Esophagus squamous epithelium (tissue), 5 donors: ENCODE measurements around the gene PARVA. TPM values are rescaled to one million over a fixed set of nuclear protein-coding genes. Genes with fewer than 3 reads are reported as not detected.

Experiments used
- DNase-seq: peaks from one replicate; lab custom pipeline; 2025; lab: John Stamatoyannopoulos, UW
- H3K27ac ChIP-seq, 4 donors: fragments of 200-600 bp; sonication (generic); one replicate each; pipeline ENCODE4 v1.5.1; 2016 to 2019; ENCODE audit warnings: mild to moderate bottlenecking in 1 of 4
- H3K27me3 ChIP-seq, 4 donors: fragments of 200-600 bp; sonication (generic); 1 replicate in 3 of 4; 2 replicates in 1 of 4; pipeline versions ENCODE4 v1.5.1 to v1.6.0; 2017 to 2021; ENCODE audit warnings: antibody characterized with exemption in 1 of 4
- H3K36me3 ChIP-seq, 3 donors: fragments of 200-600 bp; sonication (generic); one replicate each; pipeline ENCODE4 v1.5.1; 2016 to 2019
- H3K4me1 ChIP-seq, 3 donors: fragments of 200-600 bp; sonication (generic); one replicate each; pipeline ENCODE4 v1.5.1; 2017 to 2019
- H3K4me3 ChIP-seq, 4 donors: fragments of 200-600 bp; sonication (generic); 1 replicate in 3 of 4; 2 replicates in 1 of 4; pipeline ENCODE4 v1.5.1; 2016 to 2019; ENCODE audit warnings: mild to moderate bottlenecking in 2 of 4, moderate library complexity in 1 of 4
- H3K9me3 ChIP-seq, 3 donors: fragments of 200-600 bp; sonication (generic); one replicate each; pipeline ENCODE4 v1.5.1; 2016 to 2019
- POLR2A ChIP-seq, 4 donors: fragments of 450-650 bp; IDR thresholded peaks; one replicate each; pipeline ENCODE4 v1.6.1; 2017; ENCODE audit warnings: antibody characterized with exemption in 4 of 4, mild to moderate bottlenecking in 4 of 4, moderate library complexity in 3 of 4
- WGBS, 2 donors: methylation state at CpG; one replicate each; pipeline ENCODE4 v1.1.5; 2018; 5-methylcytosine and 5-hydroxymethylcytosine counted together
- intact Hi-C: fragments of 100-400 bp; cut with DNase I; formaldehyde crosslinking; loops from one replicate; pipeline ENCODE4 v1.15.0; 2022
- total RNA-seq, 4 donors: library from RNA; depleted of rRNA; stranded (reverse); fragments of >200 nt; gene quantifications; one replicate each; pipeline ENCODE4 v1.1.0, GENCODE V29; 2016
- TF ChIP-seq, protein P1 (sequence below), 6 experiments: fragments of 450-650 bp in 4 of 6; fragments of 200-600 bp in 2 of 6; sonication (generic) in 2 of 6; IDR thresholded peaks; one replicate each; pipeline ENCODE4 v1.5.1; 2016 to 2019; ENCODE audit warnings: antibody characterized with exemption in 6 of 6, mild to moderate bottlenecking in 4 of 6, moderate library complexity in 4 of 6
- donor health status: DM: yes; HTN: yes; CAD: no.

The PARVA gene
- total RNA-seq, 4 donors from 2014 or later, result 8.6 to 66.9 (median 16.2) TPM

DNA sequence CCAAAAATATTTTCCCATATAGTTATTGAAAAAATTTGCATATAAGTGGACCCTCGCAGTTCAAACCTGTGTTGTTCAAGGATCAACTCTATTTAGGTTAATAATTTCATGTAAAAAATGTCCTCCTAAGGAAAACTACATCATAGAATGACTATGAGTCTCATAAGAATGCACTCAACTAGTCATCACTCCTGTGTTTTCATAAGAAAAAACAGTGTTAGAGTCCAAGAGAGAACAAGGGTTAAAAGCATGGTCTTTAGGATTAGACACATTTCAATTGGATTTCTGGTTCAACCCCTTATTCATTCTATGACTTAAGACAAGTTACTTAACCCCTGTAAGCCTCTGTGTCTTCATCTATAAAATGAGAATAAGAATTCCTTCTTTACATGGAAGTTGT is 5.1 kb downstream of the PARVA start:
- peaks cover 0 to 49% (median 6%) of the 10 kb centered on the region in 3 donors for H3K4me1 ChIP-seq
- no peaks in the 10 kb centered on the region for H3K36me3 ChIP-seq
- H3K9me3 ChIP-seq, result no peaks in the 10 kb centered on the region
- TF ChIP-seq, protein P1, sequence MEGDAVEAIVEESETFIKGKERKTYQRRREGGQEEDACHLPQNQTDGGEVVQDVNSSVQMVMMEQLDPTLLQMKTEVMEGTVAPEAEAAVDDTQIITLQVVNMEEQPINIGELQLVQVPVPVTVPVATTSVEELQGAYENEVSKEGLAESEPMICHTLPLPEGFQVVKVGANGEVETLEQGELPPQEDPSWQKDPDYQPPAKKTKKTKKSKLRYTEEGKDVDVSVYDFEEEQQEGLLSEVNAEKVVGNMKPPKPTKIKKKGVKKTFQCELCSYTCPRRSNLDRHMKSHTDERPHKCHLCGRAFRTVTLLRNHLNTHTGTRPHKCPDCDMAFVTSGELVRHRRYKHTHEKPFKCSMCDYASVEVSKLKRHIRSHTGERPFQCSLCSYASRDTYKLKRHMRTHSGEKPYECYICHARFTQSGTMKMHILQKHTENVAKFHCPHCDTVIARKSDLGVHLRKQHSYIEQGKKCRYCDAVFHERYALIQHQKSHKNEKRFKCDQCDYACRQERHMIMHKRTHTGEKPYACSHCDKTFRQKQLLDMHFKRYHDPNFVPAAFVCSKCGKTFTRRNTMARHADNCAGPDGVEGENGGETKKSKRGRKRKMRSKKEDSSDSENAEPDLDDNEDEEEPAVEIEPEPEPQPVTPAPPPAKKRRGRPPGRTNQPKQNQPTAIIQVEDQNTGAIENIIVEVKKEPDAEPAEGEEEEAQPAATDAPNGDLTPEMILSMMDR (IDR thresholded peaks at IDR 0.05), result no peak
- no peak for TF ChIP-seq POLR2A (IDR thresholded peaks at IDR 0.05)
- peak overlapping the region in 2 of 4 donors; percentile 78 to 87 for H3K27ac ChIP-seq
- H3K4me3 ChIP-seq, result no peak overlapping the region
- H3K27me3 ChIP-seq, result peaks cover 0 to 6% (median 0%) of the 10 kb centered on the region in 4 donors
- intact Hi-C loops, result no loop called here
- WGBS, 2 donors, result 70 to 71% methylated on average over 1 of the region's 1 CpG
- no peak for DNase-seq

DNA sequence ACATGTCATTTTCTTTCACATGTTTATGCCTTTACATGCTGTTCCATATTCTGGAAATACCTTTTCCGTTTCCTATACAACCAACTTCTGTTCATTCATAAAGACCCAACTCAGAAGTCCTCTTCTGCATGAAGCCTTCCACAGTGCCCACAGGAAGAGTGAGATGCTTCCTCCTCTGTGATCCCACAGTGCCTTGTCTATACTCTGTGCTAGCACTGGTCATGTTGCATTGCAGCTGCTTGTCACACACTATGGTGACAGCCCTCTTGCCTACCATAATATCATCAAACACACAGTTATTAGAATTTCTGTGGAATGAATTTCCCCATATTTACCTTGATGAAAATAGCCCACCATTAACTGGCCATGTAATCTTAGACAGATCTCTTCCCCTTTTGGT is 8.9 kb downstream of the PARVA start:
- intact Hi-C loops, result no loop called here
- TF ChIP-seq, protein P1 (IDR thresholded peaks at IDR 0.05), result no peak
- TF ChIP-seq POLR2A (IDR thresholded peaks at IDR 0.05), result no peak
- no peaks in the 10 kb centered on the region for H3K9me3 ChIP-seq
- no peaks in the 10 kb centered on the region for H3K27me3 ChIP-seq
- 94 to 100% methylated on average over 1 of the region's 1 CpG for WGBS, 2 donors
- H3K36me3 ChIP-seq, result no peaks in the 10 kb centered on the region
- H3K4me1 ChIP-seq, result peaks cover 7 to 57% (median 30%) of the 10 kb centered on the region in 3 donors
- no peak for DNase-seq
- peak overlapping the region; percentile 42 to 87 (median 73) for H3K27ac ChIP-seq
- H3K4me3 ChIP-seq, result no peak overlapping the region

DNA sequence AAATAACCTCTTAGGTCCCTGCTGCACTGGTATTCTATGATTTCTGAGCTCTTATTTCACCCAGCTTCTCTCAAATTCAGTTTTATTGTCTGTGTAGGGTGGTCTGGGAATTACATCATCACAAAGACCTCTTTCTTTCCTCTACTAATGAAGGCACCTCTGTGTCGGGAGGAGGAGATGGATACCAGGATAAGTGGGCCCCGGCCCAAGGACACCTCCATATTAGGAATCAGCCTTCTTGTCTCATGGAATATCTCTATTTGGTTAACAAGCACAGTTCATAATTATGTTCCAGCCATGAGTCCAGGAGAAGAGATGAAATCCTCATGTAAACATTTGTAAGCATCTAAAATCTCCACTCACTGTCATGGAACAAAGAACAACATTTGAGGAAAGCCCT is 9.4 kb downstream of the PARVA start:
- WGBS, 2 donors, result 77 to 82% methylated on average over 2 of the region's 2 CpGs
- H3K9me3 ChIP-seq, result no peaks in the 10 kb centered on the region
- peak overlapping the region; percentile 42 to 87 (median 73) for H3K27ac ChIP-seq
- H3K36me3 ChIP-seq, result no peaks in the 10 kb centered on the region
- no peak overlapping the region for H3K4me3 ChIP-seq
- TF ChIP-seq, protein P1 (IDR thresholded peaks at IDR 0.05), result no peak
- TF ChIP-seq POLR2A (IDR thresholded peaks at IDR 0.05), result no peak
- intact Hi-C loops, result no loop called here
- H3K27me3 ChIP-seq, result no peaks in the 10 kb centered on the region
- DNase-seq, result no peak
- peaks cover 7 to 61% (median 32%) of the 10 kb centered on the region in 3 donors for H3K4me1 ChIP-seq

GRCh38 chr11:12388173-12388572 is 10.8 kb downstream of the PARVA start:
- Histone ChIP-seq H3K9me3 (no peaks in the 10 kb centered on the region), H3K4me1 (peaks cover 7 to 66% (median 35%) of the 10 kb centered on the region in 3 donors), H3K27me3 (no peaks in the 10 kb centered on the region), H3K27ac (peak overlapping the region; percentile 22 to 87 (median 73)), H3K36me3 (no peaks in the 10 kb centered on the region), H3K4me3 (no peak overlapping the region)
- intact Hi-C loops, result no loop called here
- TF ChIP-seq, protein P1 (IDR thresholded peaks at IDR 0.05), result no peak
- TF ChIP-seq POLR2A (IDR thresholded peaks at IDR 0.05), result no peak
- 61 to 65% methylated on average over 3 of the region's 3 CpGs for WGBS, 2 donors
- DNase-seq, result no peak

DNA sequence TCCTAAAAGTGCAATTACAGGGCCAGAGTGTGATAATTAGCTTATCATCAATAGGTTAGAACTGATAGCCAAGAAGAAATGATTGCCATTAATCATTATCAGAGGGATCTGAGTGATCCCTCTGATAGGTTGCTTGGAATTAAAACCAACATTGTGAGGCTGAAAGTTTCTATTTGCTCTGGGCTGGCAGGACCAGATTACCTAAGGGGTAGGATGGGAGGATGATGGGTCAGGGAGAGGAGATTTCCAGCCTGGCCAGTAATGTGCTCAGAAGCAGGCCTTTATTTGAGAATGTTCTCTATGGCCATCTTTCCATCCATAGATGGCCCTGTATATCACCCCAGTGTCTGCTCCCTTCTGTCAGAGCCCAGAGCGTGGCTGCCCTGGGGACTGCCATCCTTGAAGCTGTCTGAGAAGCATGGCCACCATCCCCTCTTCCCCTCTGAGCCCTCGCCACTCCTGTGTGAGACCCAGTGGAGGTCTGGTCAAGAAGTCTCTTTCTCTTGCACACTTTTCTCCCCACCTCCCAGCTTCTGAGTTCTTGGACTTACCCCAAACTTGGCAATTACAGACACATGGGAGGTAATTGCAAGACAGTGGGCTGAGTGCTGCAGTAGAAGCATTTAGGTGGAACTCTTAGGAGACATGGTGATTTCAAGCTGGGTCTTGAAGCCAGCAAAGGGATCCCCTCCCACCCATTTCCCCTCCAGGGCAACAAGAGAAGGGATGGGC is 11.7 kb downstream of the PARVA start:
- 89% methylated on average over 2 of the region's 2 CpGs for WGBS, 2 donors
- peak overlapping the region; percentile 51 to 87 (median 81) for H3K27ac ChIP-seq
- H3K9me3 ChIP-seq, result no peaks in the 10 kb centered on the region
- no peaks in the 10 kb centered on the region for H3K27me3 ChIP-seq
- no peak for DNase-seq
- TF ChIP-seq, protein P1 (IDR thresholded peaks at IDR 0.05), result no peak
- TF ChIP-seq POLR2A (IDR thresholded peaks at IDR 0.05), result no peak
- peaks cover 7 to 66% (median 35%) of the 10 kb centered on the region in 3 donors for H3K4me1 ChIP-seq
- H3K4me3 ChIP-seq, result no peak overlapping the region
- H3K36me3 ChIP-seq, result no peaks in the 10 kb centered on the region
- intact Hi-C loops, result no loop called here
